KMS-11 (cell line): ENCODE data around the gene CFDP1.

Experiments
- H2AFZ ChIP-seq: fragments of 200-600 bp; sonication (generic); 2 replicates; pipeline ENCODE4 v1.6.1; 2016; ENCODE audit warnings: antibody characterized with exemption, mixed run types, low read depth
- H3K27ac ChIP-seq: fragments of 200-600 bp; sonication (generic); 2 replicates; pipeline ENCODE4 v1.6.1; 2016; ENCODE audit warnings: mild to moderate bottlenecking, mixed run types
- H3K27me3 ChIP-seq: fragments of 200-600 bp; sonication (generic); 2 replicates; pipeline ENCODE4 v1.6.1; 2017; ENCODE audit warnings: mild to moderate bottlenecking, low read depth, mixed run types, moderate library complexity; ENCODE audit not compliant: insufficient read depth
- H3K36me3 ChIP-seq: fragments of 200-600 bp; sonication (generic); 2 replicates; pipeline ENCODE4 v1.6.1; 2017; ENCODE audit warnings: mild to moderate bottlenecking, mixed run types; ENCODE audit not compliant: insufficient read depth
- H3K4me1 ChIP-seq: fragments of 200-600 bp; sonication (generic); 2 replicates; pipeline ENCODE4 v1.6.1; 2016; ENCODE audit warnings: mild to moderate bottlenecking, low read depth, mixed run types; ENCODE audit not compliant: poor library complexity, severe bottlenecking
- H3K4me2 ChIP-seq: fragments of 200-600 bp; sonication (generic); 2 replicates; pipeline ENCODE4 v1.7.0; 2016; ENCODE audit warnings: mild to moderate bottlenecking, mixed run types
- H3K4me3 ChIP-seq: fragments of 200-600 bp; sonication (generic); IDR thresholded peaks from 2 replicates; pipeline ENCODE4 v1.6.1; 2017; ENCODE audit warnings: low read depth, low read length, mixed read lengths; ENCODE audit not compliant: insufficient read depth
- H3K79me2 ChIP-seq: fragments of 200-600 bp; sonication (generic); 2 replicates; pipeline ENCODE4 v1.6.1; 2016; ENCODE audit warnings: low read depth, mixed run types; ENCODE audit not compliant: insufficient read depth
- H3K9ac ChIP-seq: fragments of 200-600 bp; sonication (generic); 2 replicates; pipeline ENCODE4 v1.6.1; 2016; ENCODE audit warnings: mild to moderate bottlenecking, mixed run types
- H4K20me1 ChIP-seq: fragments of 200-600 bp; sonication (generic); 2 replicates; pipeline ENCODE4 v1.6.1; 2016; ENCODE audit warnings: mild to moderate bottlenecking, mixed run types; ENCODE audit not compliant: insufficient read depth
- TF ChIP-seq, protein P1 (sequence below): fragments of 200-600 bp; sonication (generic); conservative IDR thresholded peaks from 2 replicates; pipeline ENCODE4 v1.6.1; 2017; ENCODE audit warnings: low read depth, mild to moderate bottlenecking, antibody characterized with exemption, low read length, moderate library complexity, mixed read lengths

The CFDP1 gene

GRCh38 chr16:75361936-75362335 lies 71.4 kb downstream of the CFDP1 start:
- TF ChIP-seq, protein P1, sequence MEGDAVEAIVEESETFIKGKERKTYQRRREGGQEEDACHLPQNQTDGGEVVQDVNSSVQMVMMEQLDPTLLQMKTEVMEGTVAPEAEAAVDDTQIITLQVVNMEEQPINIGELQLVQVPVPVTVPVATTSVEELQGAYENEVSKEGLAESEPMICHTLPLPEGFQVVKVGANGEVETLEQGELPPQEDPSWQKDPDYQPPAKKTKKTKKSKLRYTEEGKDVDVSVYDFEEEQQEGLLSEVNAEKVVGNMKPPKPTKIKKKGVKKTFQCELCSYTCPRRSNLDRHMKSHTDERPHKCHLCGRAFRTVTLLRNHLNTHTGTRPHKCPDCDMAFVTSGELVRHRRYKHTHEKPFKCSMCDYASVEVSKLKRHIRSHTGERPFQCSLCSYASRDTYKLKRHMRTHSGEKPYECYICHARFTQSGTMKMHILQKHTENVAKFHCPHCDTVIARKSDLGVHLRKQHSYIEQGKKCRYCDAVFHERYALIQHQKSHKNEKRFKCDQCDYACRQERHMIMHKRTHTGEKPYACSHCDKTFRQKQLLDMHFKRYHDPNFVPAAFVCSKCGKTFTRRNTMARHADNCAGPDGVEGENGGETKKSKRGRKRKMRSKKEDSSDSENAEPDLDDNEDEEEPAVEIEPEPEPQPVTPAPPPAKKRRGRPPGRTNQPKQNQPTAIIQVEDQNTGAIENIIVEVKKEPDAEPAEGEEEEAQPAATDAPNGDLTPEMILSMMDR = no peak
- no peak overlapping the region for H3K9ac ChIP-seq
- H2AFZ ChIP-seq = no peak overlapping the region
- H4K20me1 ChIP-seq = no peaks in the 10 kb centered on the region
- H3K4me3 ChIP-seq = no peak overlapping the region
- no peaks in the 10 kb centered on the region for H3K27me3 ChIP-seq
- H3K4me1 ChIP-seq = no peaks in the 10 kb centered on the region
- H3K4me2 ChIP-seq = no peak overlapping the region
- no peak overlapping the region for H3K27ac ChIP-seq
- H3K79me2 ChIP-seq = no peaks in the 10 kb centered on the region
- H3K36me3 ChIP-seq = no peaks in the 10 kb centered on the region

GRCh38 chr16:75354170-75354569 lies 79.1 kb downstream of the CFDP1 start:
- H3K4me1 ChIP-seq = no peaks in the 10 kb centered on the region
- H2AFZ ChIP-seq = no peak overlapping the region
- H4K20me1 ChIP-seq = no peaks in the 10 kb centered on the region
- no peak overlapping the region for H3K4me2 ChIP-seq
- no peak overlapping the region for H3K9ac ChIP-seq
- no peaks in the 10 kb centered on the region for H3K36me3 ChIP-seq
- H3K27ac ChIP-seq = no peak overlapping the region
- H3K27me3 ChIP-seq = no peaks in the 10 kb centered on the region
- TF ChIP-seq, protein P1 = no peak
- H3K79me2 ChIP-seq = no peaks in the 10 kb centered on the region
- no peak overlapping the region for H3K4me3 ChIP-seq

DNA sequence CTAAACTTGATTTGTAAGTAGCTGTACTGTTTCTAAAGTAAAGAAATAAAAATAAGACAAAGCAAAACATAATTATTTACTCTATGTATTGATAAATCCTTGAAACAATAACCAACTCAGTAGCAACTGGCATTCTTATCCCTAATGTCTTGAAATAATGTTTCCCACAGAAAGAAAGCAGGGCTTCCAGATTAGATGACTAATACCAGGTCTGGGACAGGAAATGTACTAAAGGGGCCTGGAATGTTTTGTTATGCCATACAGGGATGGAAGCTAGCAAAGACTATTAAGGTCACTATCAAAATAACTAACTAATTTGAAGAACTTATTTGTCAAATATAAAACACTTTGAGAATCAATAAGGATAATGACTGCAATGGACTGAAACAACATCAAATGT lies 82.1 kb downstream of the CFDP1 start:
- no peak overlapping the region for H2AFZ ChIP-seq
- no peaks in the 10 kb centered on the region for H4K20me1 ChIP-seq
- TF ChIP-seq, protein P1 = no peak
- no peak overlapping the region for H3K9ac ChIP-seq
- no peaks in the 10 kb centered on the region for H3K36me3 ChIP-seq
- H3K4me1 ChIP-seq = no peaks in the 10 kb centered on the region
- no peaks in the 10 kb centered on the region for H3K79me2 ChIP-seq
- no peak overlapping the region for H3K4me2 ChIP-seq
- no peaks in the 10 kb centered on the region for H3K27me3 ChIP-seq
- H3K27ac ChIP-seq = no peak overlapping the region
- H3K4me3 ChIP-seq = no peak overlapping the region

DNA sequence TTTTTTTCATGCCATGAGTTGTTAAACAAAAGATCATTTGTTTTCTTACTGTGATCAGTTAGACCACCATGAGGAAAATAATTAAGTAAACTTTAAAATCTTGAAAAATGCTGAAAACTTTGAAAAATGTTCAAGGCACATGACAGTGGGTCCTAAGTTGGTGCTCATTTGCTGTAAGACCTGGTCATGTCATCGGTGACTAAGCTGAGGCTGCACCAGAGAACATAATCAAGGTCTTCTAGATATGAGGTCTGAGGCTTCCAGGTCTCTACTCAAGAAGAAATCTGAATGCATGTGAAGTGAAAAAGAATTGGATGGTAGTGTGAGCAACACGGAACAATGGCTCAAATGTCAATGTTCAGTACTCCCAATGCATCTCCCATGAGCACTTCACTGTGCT lies 87.6 kb downstream of the CFDP1 start:
- Histone ChIP-seq H3K27me3 (no peaks in the 10 kb centered on the region), H2AFZ (no peak overlapping the region), H3K36me3 (no peaks in the 10 kb centered on the region), H3K9ac (no peak overlapping the region), H3K4me2 (no peak overlapping the region), H4K20me1 (no peaks in the 10 kb centered on the region), H3K4me1 (peaks cover 15% of the 10 kb centered on the region), H3K79me2 (no peaks in the 10 kb centered on the region), H3K4me3 (no peak overlapping the region), H3K27ac (no peak overlapping the region)
- TF ChIP-seq, protein P1 = no peak
